T-helper 2 cell treated with Interferon-gamma antibody and Interleukin-4, amounts not matched to agents 100 ng/mL and 5 ng/mL, for 36 hours (primary cell): ENCODE data around the gene PIK3CD. TPM values are rescaled to one million over a fixed set of nuclear protein-coding genes. Genes with fewer than 3 reads are reported as not detected.

Source experiments
- intact Hi-C: fragments of 100-400 bp; cut with micrococcal nuclease; formaldehyde crosslinking; loops from one replicate; pipeline ENCODE4 v1.15.1; 2023
- total RNA-seq: library from RNA; stranded (reverse); gene quantifications from 2 replicates; pipeline ENCODE4 v1.2.3, GENCODE V29; 2022

PIK3CD gene
- total RNA-seq: 200 and 201 TPM in 2 replicates

DNA sequence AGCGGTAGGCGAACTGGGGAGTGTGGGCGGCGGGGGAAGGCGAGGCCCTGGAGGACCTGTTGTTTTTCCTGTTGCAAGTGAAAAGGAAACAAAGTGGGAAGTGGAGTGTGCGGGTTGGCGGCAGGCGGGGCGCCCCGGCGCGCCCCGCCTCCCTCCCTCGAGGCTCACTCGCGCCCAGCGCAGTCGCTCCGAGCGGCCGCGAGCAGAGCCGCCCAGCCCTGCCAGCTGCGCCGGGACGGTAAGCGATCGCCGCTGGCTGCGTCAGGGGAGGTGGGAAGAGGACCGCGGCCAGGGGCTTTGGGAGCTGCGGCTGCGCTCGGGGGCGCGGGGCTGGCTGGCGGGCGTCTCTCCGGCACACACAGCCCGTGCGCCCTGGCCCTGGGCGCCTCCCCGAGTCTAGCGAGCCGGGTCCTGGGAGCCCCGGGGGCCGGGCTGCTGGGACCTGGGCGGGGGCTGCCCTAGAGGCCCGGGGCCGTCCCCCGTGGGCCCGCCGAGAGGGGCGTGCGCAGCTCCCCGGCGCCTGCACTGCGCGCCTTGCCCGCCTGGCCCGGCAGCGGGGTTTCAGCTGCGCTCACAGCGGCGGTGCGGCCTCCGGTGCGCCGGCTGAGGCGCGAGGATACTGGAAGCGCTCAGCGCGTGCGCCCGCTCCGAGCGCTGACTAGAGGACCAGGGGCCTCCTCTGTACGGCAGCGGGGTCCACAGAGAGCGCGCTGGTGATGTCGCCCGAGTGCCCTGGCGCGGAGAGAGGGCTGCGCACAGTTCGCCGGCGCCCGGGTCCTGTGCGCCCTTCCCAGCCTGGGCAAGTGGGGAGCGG is at the start of gene PIK3CD:
TSS of gene PIK3CD (plus strand) at position 167 of the 814 bp plus-strand sequence. CDS start 58,725 bp downstream, outside the sequence.
- intact Hi-C loops: loop anchor here (1.0 to 2.0 kb wide), 3 partner anchors 22 to 65 kb away; partner anchors contain the start of gene TMEM201

DNA sequence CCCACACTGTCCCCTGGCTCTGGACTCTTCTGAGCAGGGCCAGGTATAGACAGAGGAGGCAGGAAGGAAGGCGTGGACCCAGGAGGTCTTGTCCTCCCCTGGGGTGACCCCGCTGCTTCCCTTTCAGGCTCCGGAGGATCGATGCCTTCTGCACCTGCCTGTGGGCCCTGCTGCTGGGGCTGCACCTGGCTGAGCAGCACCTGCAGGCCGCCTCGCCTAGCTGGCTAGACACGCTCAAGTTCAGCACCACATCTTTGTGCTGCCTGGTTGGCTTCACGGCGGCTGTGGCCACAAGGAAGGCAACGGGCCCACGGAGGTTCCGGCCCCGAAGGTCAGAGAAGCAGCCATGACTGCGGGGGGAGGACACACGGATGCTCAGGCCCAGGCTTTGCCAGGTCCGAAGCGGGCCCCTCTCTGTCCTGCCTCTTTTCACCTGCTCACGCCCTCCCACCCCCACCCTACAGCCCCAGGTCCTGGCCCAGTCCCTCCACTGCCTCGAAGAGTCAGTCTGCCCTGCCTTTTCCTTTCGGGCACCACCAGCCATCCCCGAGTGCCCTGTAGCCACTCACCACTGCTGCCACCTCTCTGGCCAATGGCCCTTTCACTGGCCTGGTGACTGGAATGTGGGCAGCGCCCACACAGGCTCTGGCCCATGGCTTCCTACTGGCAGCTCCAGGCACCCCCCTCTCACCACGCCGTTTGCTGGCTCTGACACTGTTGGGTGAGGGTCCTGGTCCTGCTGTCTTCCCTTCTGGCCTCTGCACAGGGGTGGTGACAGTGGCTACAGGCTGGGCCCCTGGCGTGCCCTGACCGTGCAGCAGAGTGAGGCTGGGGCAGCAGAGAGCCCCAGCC is 49.4 kb upstream of the PIK3CD start:
- intact Hi-C loops: no loop called here

DNA sequence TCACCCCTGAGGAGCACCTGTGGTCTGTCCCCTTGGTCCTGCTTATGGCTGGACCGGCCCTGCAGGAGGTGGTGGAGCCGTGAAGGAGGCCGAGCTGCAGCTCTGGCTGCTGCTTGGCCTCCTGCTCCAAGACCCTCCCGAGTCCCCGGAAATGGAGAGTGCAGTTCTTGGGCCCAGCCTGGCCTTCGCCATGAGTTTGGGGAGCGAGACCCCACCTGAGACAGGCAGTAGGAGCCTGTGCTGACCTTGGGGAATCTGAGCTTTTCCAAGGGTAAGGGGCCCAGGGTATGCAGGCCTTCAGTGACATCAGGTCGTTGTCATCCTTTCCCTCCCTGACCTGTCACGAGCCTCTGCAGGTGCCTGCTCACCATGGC is 48.8 kb upstream of the PIK3CD start:
- intact Hi-C loops: no loop called here

DNA sequence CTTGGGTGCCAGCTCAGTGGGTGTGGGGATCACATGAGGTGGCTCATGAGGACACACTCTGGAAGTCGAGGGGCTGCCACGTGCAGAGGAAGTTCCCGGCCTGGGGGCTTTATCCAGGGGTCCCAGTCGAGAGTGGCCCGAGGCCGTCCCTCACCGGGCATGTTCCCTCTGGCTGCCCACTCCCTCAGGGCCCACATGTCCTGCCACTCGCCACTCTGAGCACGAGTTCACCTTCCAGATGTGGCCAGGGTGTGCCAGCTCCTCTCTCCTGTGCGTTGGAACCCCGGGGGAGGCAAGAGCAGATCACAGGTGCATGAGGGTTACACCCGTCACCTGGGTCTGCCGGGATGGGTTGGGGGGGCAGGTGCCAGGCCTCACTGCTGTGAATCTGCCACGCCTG is 48.2 kb upstream of the PIK3CD start:
- intact Hi-C loops: no loop called here

DNA sequence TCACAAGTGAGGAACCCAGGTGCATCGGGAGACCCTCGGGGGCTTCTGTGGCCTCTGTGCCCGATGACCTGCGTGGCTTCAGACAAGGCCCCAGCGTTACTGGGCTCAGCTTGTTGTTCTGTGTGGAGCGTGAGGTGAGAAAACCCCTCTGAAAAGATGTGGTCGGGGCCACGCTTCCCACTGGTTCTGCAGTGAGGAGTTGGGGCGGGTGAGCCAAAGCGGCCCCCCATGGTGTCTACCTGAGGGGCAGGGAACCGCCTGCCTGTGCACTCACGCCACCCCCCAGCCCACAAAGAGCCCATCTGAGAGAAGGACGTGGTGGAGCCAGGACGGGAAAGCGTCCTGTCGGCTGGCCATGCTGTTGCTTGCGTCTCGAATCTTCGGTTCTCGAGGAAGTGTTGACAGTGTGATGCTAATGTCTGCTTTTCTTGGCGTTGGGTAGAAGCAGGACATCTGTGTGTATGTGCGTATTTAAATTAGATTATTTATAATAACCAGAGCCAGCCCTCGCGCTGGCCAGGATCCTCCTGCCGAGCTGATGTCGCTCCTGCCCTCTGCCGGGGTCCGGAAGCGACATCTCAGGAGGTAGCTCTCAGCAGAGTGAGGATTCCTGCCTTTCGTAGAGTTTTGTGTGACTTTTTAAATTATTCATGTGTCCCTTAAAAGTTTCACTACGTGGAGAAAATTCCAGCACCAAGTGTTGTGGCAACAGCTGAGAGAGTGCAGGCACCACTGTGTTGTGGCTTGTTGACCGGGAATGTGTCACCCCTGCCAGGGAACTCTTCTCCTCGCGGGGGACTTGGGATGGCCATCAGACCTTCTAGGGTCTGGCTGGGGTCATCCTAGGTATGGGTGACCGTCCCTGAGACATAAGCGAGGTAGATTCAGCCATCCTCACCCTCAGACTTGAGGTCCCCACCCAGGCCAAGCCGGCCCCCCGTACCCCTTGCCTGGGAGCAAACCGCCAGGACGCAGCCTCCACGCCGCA is 47.5 kb upstream of the PIK3CD start:
- intact Hi-C loops: no loop called here

DNA sequence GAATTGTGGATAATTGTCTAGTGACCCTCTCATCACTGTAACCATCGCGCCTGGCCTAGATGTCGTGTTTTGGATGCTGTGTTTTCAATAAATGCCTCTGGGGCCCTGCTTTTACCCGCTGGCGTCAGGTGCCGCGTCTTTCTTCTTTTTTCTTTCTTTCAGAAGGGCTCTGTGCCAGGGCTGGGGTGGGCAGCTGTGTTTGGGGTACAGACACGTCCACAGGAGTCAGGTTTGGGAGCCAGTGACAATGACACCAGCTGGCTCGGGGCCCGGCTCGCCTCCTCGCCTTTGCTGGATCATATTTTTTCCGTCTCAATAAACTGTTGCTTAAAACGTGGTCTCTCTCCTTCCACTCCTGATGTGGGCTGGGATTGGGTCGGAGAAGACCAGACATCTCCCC is 46.7 kb upstream of the PIK3CD start:
- intact Hi-C loops: no loop called here

DNA sequence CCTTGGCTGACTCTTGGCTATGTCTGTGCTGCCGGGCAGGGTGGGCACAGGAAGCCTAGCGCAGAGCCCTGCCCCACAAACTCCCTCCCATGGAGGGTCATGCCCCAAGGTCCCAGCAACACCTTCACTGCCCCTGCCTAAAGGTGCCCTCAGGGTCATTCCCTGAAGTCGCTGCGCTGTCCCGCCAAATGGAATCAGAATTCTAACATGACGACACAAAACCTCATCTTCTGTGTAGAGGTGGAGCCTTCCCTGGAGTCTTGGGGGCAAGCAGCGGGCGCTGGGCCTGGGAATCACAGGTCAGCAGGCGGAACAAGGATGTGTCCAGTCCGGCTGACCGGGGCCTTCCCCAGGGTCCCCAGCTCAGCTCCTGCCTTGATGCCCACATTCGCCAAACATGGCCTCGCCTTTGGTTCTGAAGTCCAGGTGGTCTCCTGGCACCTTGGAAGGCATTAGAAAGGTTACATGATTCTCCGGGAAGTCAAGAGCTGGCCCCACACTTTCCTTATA is 45.5 kb upstream of the PIK3CD start:
- intact Hi-C loops: no loop called here

DNA sequence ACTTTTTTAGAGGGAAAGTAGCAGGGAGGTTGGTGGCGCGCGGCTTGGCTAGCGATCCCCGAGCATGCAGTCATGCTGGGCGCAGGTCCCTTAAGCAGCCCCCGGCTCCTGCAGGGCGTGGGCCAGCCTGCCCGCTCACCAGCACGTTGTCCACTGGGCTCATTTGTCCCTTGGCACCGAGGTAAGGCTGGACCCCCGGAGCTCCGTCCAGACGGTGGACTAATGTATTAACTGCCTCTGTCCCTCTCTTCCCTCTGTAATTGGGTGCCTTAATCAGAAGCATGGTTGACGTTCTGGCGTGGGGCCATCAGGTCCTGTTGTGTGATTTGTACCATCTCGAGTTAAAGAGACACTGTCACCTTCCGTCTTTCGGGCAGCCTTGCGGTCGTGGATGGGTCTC is 45.1 kb upstream of the PIK3CD start:
- intact Hi-C loops: no loop called here

DNA sequence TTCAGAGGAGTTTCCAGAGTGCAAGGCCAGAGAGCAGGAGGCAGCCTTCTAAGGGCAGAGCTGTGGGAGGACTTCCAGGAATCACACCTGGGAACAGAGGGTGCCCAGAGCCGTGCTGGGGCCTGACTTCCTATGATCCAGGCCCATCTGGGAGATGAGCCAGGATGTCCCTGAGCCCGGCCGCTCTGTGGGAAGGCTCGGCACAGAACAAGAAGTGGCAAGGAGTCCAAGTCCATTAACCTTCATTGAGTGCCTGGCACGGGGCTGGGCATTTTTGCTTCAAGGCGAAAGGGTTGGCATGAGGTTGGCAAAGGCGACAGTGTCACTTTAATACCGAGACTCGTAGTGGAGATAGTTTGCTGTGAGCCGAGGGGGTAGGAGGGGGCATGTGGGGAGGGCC is 44.6 kb upstream of the PIK3CD start:
- intact Hi-C loops: no loop called here

DNA sequence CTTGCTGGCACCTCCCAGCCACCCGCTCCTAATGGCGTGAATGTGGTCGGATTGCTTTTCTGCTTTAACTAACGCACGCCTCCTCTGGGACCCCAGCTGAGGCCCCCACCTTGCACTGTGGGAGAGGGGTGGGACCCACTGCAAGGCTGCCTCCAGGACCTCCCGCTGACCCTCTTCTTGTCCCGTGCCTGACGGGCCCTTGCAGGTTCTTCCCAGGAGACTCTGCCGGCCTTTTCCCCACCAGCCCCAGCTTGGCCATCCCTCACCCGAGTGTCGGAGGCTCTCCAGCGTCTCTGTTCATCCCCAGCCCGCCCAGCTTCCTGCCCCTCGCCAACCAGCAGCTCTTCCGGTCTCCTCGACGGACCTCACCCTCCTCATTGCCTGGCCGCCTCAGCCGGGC is 44.2 kb upstream of the PIK3CD start:
- intact Hi-C loops: no loop called here

DNA sequence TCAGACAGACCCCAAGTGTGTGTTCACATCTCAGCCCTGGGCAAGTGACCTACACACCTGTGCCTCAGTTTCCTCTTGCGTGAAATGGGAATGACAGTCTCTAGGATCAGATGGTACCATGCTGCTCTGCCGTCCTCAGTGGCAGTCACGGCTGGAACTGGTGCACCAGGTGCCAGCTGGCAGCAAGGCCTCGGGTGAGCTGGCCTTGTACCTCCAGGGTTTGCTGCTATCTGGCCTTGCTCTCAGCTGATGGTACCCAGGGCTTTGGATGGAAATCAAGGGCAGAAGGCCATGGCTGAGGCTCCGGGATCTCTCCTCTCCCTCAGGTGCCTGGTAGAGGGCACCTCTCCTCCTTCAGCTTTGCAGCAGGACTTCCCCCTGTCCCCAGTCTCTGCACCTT is 41.5 kb upstream of the PIK3CD start:
- intact Hi-C loops: no loop called here

DNA sequence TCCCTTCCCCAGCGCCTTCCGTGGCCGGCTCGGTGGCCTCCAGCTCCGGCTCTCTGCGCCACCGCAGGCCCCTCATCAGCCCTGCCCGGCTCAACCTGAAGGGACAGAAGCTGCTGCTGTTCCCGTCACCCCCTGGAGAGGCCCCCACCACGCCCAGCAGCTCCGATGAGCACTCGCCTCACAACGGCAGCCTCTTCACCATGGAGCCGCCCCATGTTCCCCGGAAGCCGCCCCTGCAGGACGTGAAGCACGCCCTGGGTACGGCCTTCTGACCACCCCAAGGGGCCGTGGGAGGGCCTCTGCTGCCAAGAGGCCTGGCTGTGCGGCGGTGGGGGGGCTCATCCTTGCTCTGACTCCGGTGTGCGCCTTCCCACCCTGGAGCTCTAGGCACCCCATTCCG is 41.0 kb upstream of the PIK3CD start:
- intact Hi-C loops: no loop called here

DNA sequence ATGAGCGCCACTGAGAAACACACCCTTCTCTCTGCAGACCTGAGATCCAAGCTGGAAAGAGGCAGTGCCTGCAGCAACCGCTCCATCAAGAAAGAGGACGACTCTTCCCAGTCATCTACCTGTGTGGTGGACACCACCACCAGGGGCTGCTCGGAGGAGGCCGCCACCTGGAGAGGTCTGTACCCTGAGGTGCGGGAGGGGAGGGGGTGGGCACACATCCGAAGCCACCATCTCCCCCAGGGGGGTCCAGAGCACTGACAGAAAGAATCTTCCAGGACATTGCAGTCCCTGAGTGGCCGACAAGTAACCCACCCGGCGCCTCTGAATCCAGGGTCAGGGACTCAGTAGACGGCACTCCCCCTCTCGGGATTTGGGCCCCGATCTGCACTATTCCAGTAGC is 39.8 kb upstream of the PIK3CD start:
- intact Hi-C loops: no loop called here

DNA sequence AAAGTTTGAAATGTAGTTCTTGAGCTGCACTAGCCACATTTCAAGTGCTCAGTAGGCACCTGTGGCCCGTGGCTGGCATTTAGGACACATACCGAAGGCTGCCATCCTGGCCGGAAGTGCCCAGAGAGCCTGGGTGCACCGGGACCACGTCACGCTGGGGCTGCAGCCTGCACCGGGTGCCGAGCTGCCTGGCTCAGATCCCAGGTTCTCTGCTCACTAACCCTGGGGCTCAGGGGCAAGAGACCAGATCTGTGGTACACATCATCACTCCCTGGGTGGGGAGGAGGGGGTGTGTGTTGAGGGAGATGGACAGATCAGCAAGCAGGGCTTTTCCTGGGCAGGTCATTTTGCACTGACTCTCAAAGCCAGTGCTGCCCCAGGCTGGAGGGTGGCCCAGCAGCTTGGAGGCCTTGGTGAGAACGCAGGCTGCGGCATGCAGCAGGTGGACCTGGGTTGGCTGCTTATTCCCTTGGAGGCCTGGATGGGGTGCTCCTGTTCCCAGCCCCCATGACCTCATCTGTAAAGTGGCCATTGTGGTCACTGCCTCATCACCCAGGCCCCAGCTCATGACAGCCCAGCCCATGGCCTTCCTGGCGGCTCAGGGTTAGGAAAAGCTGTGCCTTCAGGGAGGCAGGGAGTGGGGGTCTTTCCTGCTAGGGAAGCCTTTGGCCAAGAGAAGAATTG is 39.2 kb upstream of the PIK3CD start:
- intact Hi-C loops: no loop called here

DNA sequence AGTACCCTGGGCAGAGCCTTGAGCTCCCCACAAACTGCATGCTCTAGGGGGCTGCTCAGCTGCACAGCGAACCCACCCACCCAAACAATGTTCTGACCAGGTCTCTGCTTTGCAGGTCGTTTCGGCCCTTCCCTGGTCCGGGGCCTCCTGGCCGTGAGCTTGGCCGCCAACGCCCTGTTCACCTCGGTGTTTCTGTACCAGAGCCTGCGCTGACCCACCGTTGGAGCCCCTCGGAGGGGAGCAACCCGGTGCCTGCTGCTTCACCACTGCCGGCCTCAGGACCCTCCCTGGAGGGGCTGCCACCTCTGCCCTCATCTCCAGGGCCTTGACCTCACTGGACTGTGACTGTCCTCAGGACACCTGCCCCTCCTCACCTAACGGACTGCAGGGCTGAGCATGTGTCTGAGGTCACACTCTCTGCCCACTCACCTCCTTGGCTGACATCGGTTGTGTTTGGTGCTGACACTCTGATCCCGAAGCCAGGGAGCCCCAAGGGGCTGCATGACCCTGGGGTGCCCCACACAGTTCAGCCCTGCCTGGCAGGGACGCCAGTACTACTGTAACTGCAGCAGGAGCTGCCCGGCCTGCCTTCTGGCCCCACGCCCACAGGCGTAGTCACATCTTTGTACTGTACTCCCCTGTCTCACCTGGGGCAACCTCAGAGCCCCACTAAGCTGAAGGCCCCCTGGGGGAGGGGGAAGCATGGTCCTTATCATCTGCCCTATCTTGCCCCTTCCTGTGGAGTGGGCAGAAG is 38.5 kb upstream of the PIK3CD start:
- intact Hi-C loops: no loop called here

DNA sequence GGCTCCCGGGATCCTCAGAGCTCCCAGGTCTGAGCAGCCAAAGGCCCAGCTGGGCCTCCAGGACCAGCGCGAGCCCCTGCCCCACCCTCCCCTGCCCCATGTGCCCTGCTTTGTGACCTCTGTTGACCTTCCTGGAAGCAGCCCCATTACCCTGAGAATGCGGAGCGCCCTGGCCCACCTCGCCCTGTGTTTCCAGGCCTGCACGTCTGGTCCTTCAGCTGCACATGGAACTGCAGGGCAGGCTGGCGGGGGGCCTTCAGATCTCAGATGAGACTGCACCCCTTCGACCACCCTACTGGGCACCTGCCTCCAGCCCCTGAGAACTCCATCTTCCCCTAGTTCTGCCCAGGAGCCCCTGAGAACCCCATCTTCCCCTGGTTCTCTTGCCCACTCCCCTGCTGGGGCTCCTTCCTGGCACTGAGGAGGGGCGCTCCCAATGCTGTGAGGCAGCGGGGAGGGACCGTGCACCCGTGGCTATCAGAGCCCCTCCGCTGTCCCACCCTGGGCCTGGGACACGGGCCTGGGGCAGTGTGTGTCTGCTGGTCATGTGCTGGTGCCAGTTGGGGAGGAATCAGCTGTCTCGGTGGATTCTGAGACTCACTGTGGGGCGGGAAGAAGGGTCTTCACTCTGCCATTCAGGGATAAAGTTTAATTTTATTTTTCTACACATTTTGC is 37.8 kb upstream of the PIK3CD start:
- intact Hi-C loops: no loop called here

DNA sequence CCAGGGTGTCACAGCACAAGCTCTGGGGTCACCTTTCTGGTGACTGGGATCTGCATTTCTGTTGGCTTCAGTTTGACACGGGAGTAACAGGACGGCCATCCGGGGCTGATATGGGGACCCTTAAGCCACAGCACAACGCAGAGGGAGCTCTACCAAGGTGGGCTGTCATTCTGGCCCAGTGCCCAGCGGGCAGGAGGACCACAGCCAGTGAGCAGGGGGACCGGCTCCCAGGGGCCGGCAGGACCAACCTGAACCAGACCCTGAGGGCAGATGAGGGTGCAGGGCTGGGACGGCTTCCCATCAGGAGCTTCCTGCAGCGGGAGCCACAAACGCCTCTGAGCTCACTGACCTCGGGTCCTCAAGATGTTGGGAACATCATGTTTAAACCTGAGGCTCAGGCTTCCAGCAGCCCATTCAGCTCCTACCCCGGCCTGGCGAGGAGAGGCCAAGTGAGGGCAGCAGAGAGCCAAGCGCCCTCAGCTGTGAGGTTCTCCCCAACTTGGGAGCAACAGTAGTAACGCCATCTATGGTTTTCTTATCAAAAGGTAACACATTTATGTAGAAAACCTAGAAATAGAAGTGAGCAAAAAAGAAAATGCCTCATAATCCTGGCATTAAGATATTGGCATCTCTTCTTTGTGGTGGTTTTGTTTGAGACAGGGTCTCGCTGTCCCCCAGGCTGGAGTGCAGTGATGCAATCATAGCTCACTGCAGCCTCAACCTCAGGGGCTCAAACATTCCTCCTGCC is 36.0 kb upstream of the PIK3CD start:
- intact Hi-C loops: no loop called here

DNA sequence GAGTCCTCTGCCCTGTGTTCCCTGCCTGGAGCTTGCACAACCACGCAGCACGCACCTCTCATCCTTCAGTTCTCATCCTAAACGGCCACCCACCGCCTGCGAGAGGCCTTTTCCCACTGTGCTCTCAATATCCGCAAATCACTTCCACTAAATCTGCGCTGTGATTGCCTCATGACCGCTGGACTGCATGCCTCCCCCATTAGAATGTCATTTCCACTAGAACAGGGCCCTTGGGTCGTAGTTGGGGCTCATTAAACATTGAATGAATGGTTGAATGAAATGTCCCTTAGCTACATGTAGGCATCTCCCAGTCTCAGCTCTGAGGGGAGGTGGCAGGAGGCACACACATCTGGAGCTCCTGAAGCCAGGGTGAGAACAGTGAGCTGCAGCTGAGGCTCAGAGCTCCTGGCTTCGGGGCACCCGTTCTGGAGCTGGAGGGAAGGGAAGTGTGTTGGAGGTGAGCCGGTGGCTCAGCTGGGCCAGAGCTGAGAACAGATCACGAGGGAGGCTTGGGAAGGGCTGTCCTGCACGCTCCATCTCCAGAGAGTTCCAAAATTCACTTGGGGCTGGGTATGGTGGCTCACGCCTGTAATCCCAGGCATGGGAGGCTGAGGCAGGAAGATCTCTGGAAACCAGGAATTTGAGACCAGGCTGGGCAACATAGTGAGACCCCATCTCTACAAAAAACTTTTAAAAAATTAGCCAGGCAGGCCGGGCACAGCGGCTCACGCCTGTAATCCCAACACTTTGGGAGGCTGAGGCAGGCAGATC is 32.4 kb upstream of the PIK3CD start:
- intact Hi-C loops: no loop called here
